22Rv1 (cell line): ENCODE measurements around the gene SLC39A11.

Experiments
- CTCF ChIP-seq: fragments of 450-650 bp; IDR thresholded peaks from 2 replicates; pipeline ENCODE4 v1.5.1; 2017; ENCODE audit warnings: mild to moderate bottlenecking
- ZFX ChIP-seq: fragments of 450-650 bp; IDR thresholded peaks from 2 replicates; pipeline ENCODE4 v1.6.1; 2017; ENCODE audit warnings: antibody characterized with exemption, borderline replicate concordance

DNA sequence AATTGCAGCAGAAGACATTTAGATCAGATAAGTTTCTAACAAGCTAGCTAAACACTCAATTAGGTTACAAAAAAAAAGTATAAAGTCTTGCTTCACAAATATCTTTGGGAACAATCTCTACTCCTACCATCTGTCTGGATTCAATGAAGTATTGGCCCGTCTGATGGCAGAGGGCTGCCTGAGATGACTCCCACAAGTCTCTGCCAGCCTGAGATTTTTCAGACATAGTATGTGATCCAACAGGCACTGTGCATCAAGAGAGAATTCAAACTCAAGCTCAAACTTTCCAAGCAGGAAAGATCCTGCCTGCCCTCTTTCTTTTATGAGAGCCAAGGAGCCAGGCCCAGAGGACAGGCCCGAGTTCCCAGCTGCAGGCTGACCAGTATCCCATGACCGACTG lies 22.6 kb downstream of the SLC39A11 start:
- no peak for TF ChIP-seq CTCF
- TF ChIP-seq ZFX: no peak
